NCI-H748 (cell line): ENCODE results near the gene SPRED2.
"Not testable (repeated sequence)": the region's sequence is repeated elsewhere in the genome, so short reads cannot be mapped to it uniquely, and the experiment has no call there.

ENCODE experiments used
- DNase-seq: peaks from one replicate; lab custom pipeline; 2025; ENCODE audit not compliant: unreplicated experiment; lab: John Stamatoyannopoulos, UW

Gene SPRED2

GRCh38 chr2:65345631-65346030 is 86.8 kb downstream of the SPRED2 start:
- DNase-seq, result no peak

GRCh38 chr2:65344689-65345088 is 87.7 kb downstream of the SPRED2 start:
- no peak for DNase-seq

- no peak for DNase-seq
Observed at GRCh38 chr2:65344182-65344581, 88.2 kb downstream of the SPRED2 start.

- DNase-seq, result no peak
Observed at GRCh38 chr2:65343386-65343785, 89.0 kb downstream of the SPRED2 start.

GRCh38 chr2:65340898-65341681 is 91.3 kb downstream of the SPRED2 start:
- DNase-seq, result no peak

- no peak for DNase-seq
Observed at GRCh38 chr2:65339648-65340047, 92.8 kb downstream of the SPRED2 start.

- not testable (repeated sequence) for DNase-seq
Observed at GRCh38 chr2:65338830-65339495, 93.4 kb downstream of the SPRED2 start.

GRCh38 chr2:65337915-65338314 is 94.5 kb downstream of the SPRED2 start:
- DNase-seq, result not testable (repeated sequence)

GRCh38 chr2:65334714-65335113 is 97.7 kb downstream of the SPRED2 start:
- no peak for DNase-seq

- DNase-seq, result no peak
Observed at GRCh38 chr2:65331336-65332025, 100.9 kb downstream of the SPRED2 start.

- DNase-seq, result peak; percentile 79
Observed at GRCh38 chr2:65329525-65329924, 102.9 kb downstream of the SPRED2 start.

- DNase-seq, result no peak
Observed at GRCh38 chr2:65326276-65326675, 106.1 kb downstream of the SPRED2 start.

- DNase-seq, result no peak
Observed at GRCh38 chr2:65325066-65325465, 107.3 kb downstream of the SPRED2 start.

- DNase-seq, result no peak
Observed at GRCh38 chr2:65320946-65321345, 111.5 kb downstream of the SPRED2 start.

- no peak for DNase-seq
Observed at GRCh38 chr2:65320042-65320725, 112.2 kb downstream of the SPRED2 start.

GRCh38 chr2:65319674-65320041 is 112.7 kb downstream of the SPRED2 start:
- DNase-seq, result no peak

GRCh38 chr2:65319072-65319673 is 113.2 kb downstream of the SPRED2 start:
- no peak for DNase-seq

GRCh38 chr2:65317841-65318240 is 114.6 kb downstream of the SPRED2 start:
- DNase-seq, result no peak

GRCh38 chr2:65317351-65317750 is 115.0 kb downstream of the SPRED2 start:
- DNase-seq, result not testable (repeated sequence)

GRCh38 chr2:65316072-65316471 is 116.3 kb downstream of the SPRED2 start:
- DNase-seq, result no peak
